Osteoblast (primary cell): ENCODE measurements around the gene HSFX4. TPM values are rescaled to one million over a fixed set of nuclear protein-coding genes. Genes with fewer than 3 reads are reported as not detected.
"Not testable (repeated sequence)": the region's sequence is repeated elsewhere in the genome, so short reads cannot be mapped to it uniquely, and the experiment has no call there.

Experiments used
- DNase-seq: peaks from one replicate; pipeline ENCODE4 v3.0.0; 2011; ENCODE audit warnings: low spot score, mixed read lengths; ENCODE audit not compliant: insufficient read length; ENCODE audit errors: missing footprints
- H2AFZ ChIP-seq: 2 replicates; pipeline ENCODE4 v1.6.0; 2011; ENCODE audit warnings: mild to moderate bottlenecking, low read length
- H3K27ac ChIP-seq: 2 replicates; pipeline ENCODE4 v1.5.1; 2011; ENCODE audit warnings: mild to moderate bottlenecking, low read depth, low read length, moderate library complexity
- H3K27me3 ChIP-seq: 2 replicates; pipeline ENCODE4 v1.6.0; 2012; ENCODE audit warnings: mild to moderate bottlenecking, control low read depth, inconsistent platforms, low read length, moderate library complexity; ENCODE audit not compliant: insufficient read depth
- H3K36me3 ChIP-seq: 2 replicates; pipeline ENCODE4 v1.5.1; 2011; ENCODE audit warnings: mild to moderate bottlenecking, low read length, control low read depth, moderate library complexity; ENCODE audit not compliant: insufficient read depth
- H3K4me1 ChIP-seq: 2 replicates; pipeline ENCODE4 v1.5.1; 2011; ENCODE audit warnings: mild to moderate bottlenecking, low read length, control low read depth, moderate library complexity; ENCODE audit not compliant: insufficient read depth
- H3K4me2 ChIP-seq: 2 replicates; pipeline ENCODE4 v1.6.0; 2011; ENCODE audit warnings: mild to moderate bottlenecking, low read length; ENCODE audit not compliant: insufficient read depth
- H3K4me3 ChIP-seq: fragments of 200-600 bp; sonication (generic); 3 replicates; pipeline ENCODE4 v1.5.1; 2012; ENCODE audit warnings: mild to moderate bottlenecking, low read length, inconsistent platforms; ENCODE audit not compliant: insufficient read depth
- H3K79me2 ChIP-seq: 2 replicates; pipeline ENCODE4 v1.6.0; 2012; ENCODE audit warnings: mild to moderate bottlenecking, low read length, control low read depth, inconsistent platforms; ENCODE audit not compliant: insufficient read depth
- H3K9me3 ChIP-seq: 2 replicates; pipeline ENCODE4 v1.5.1; 2011; ENCODE audit warnings: low read depth, low read length, control low read depth
- H4K20me1 ChIP-seq: 2 replicates; pipeline ENCODE4 v1.6.0; 2012; ENCODE audit warnings: mild to moderate bottlenecking, low read length, control low read depth; ENCODE audit not compliant: insufficient read depth
- total RNA-seq: library from RNA; depleted of rRNA; stranded (reverse); fragments of >200 nt; gene quantifications from 2 replicates; pipeline ENCODE4 v1.2.3, GENCODE V29; 2012
- TF ChIP-seq, protein P1 (sequence below): IDR thresholded peaks from 2 replicates; pipeline ENCODE4 v1.5.1; 2011; ENCODE audit warnings: mild to moderate bottlenecking, low read depth, low read length, moderate library complexity; ENCODE audit errors: extremely low read depth

The HSFX4 gene, protein sequence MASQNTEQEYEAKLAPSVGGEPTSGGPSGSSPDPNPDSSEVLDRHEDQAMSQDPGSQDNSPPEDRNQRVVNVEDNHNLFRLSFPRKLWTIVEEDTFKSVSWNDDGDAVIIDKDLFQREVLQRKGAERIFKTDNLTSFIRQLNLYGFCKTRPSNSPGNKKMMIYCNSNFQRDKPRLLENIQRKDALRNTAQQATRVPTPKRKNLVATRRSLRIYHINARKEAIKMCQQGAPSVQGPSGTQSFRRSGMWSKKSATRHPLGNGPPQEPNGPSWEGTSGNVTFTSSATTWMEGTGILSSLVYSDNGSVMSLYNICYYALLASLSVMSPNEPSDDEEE
- total RNA-seq: not detected in 2 replicates

DNA sequence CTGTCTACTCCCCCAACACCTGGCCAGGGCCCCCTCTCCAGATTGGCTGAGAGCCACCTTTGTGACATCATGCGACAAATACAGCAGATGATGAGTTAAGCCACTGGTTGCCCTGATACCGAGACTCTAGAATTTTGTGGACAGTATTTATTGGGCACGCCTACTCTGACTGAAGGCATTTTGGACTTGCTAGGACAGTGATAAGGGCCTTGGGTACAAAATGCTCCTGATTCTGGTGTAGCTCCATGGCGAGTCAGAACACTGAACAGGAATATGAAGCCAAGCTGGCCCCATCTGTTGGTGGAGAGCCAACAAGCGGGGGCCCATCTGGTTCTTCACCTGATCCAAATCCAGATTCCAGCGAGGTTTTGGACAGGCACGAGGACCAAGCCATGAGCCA is at the start of gene HSFX4:
TSS of gene HSFX4 (plus strand) at position 174 of the 400 bp plus-strand sequence. CDS start at position 246, 72 bp downstream.
- not testable (repeated sequence) for H3K79me2 ChIP-seq, H3K4me3 ChIP-seq, H3K27ac ChIP-seq, H2AFZ ChIP-seq, H3K9me3 ChIP-seq, H4K20me1 ChIP-seq, H3K4me1 ChIP-seq, H3K36me3 ChIP-seq, DNase-seq, H3K4me2 ChIP-seq, H3K27me3 ChIP-seq

DNA sequence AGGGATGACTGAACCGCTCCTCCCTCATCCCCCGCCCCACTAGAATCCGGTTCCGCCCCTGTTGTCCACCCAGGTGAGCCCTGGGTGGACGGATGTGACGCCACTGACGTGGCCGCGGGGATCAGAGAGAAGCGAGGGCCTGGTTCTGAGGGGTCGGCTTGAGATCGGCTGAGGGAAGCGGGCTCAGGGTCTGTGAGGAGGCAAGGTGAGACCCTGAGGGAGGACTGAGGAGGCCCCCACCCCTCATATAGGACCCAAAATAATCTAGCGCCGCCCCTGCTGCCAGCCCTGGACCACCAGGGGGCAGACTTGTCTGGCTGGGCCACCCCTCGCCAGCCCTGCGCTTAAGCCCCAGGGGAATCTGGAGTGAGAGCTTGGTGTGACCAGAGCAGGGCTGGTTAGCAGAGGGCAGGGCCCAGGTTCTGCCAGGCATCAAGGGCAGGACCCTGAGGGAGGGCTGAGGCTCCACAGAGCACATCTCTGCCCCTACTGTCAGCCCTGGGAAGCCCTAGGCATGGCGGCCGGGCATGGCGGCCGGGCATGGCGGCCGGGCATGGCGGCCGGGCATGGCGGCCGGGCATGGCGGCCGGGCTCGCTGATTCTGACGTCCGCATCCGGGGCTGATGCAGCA is 48.2 kb upstream of the HSFX4 start, which contains the start of gene MAGEA8:
TSS of gene MAGEA8 (plus strand) at position 103 of the 631 bp plus-strand sequence. CDS start 3,090 bp downstream, outside the sequence.
- TF ChIP-seq, protein P1, sequence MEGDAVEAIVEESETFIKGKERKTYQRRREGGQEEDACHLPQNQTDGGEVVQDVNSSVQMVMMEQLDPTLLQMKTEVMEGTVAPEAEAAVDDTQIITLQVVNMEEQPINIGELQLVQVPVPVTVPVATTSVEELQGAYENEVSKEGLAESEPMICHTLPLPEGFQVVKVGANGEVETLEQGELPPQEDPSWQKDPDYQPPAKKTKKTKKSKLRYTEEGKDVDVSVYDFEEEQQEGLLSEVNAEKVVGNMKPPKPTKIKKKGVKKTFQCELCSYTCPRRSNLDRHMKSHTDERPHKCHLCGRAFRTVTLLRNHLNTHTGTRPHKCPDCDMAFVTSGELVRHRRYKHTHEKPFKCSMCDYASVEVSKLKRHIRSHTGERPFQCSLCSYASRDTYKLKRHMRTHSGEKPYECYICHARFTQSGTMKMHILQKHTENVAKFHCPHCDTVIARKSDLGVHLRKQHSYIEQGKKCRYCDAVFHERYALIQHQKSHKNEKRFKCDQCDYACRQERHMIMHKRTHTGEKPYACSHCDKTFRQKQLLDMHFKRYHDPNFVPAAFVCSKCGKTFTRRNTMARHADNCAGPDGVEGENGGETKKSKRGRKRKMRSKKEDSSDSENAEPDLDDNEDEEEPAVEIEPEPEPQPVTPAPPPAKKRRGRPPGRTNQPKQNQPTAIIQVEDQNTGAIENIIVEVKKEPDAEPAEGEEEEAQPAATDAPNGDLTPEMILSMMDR: no peak
- no peaks in the 10 kb centered on the region for H3K27me3 ChIP-seq
- no peak for DNase-seq
- no peak within 1 kb of the TSS for H3K4me3 ChIP-seq
- H3K4me1 ChIP-seq: no peaks in the 10 kb centered on the region
- H3K79me2 ChIP-seq: no peaks in the 10 kb centered on the region
- no peak within 1 kb of the TSS for H2AFZ ChIP-seq
- no peaks in the 10 kb centered on the region for H3K9me3 ChIP-seq
- H3K4me2 ChIP-seq: no peak within 1 kb of the TSS
- H3K36me3 ChIP-seq: no peaks in the 10 kb centered on the region
- H3K27ac ChIP-seq: no peak within 1 kb of the TSS
- no peaks in the 10 kb centered on the region for H4K20me1 ChIP-seq

DNA sequence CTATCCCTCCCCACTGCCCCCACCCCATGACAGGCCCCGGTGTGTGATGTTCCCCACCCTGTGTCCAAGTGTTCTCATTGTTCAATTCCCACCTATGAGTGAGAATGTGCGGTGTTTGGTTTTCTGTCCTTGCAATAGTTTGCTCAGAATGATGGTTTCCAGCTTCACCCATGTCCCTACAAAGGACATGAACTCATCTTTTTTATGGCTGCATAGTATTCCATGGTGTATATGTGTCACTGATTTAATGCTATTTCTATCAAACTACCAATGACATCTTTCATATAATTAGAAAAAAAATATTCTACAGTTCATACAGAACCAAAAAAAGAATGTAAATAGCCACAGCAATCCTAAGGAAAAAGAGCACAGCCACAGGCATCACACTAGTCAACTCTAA is 38.5 kb upstream of the HSFX4 start:
- not testable (repeated sequence) for H2AFZ ChIP-seq, H3K36me3 ChIP-seq, H3K4me1 ChIP-seq, DNase-seq, H3K27me3 ChIP-seq, H3K4me2 ChIP-seq, H3K27ac ChIP-seq, H3K4me3 ChIP-seq, H3K9me3 ChIP-seq, H4K20me1 ChIP-seq, H3K79me2 ChIP-seq

DNA sequence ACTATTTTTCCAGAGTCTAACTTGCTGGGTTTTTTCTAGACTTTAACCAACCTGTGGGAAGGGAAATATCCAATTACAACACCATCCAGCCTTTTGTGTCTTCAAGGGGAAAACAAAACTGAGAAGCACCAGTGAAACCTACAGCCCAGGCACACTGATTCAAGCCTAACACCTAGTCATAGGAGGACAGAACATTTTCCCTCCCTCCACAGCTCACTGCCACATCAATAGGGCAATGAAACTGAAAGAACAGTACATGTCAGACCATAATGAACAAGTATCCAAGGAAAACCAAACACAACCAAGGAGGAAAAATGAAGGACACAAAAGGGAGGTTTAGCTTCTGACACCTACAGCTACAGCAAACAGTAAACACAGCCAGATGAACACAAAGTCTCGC is 30.8 kb upstream of the HSFX4 start:
- H3K4me3 ChIP-seq: no peak overlapping the region
- H3K4me1 ChIP-seq: no peaks in the 10 kb centered on the region
- no peaks in the 10 kb centered on the region for H3K27me3 ChIP-seq
- no peak for DNase-seq
- H4K20me1 ChIP-seq: no peaks in the 10 kb centered on the region
- H3K27ac ChIP-seq: no peak overlapping the region
- TF ChIP-seq, protein P1: no peak
- H3K79me2 ChIP-seq: no peaks in the 10 kb centered on the region
- H3K9me3 ChIP-seq: no peaks in the 10 kb centered on the region
- no peaks in the 10 kb centered on the region for H3K36me3 ChIP-seq
- no peak overlapping the region for H2AFZ ChIP-seq
- H3K4me2 ChIP-seq: no peak overlapping the region
